NCI-H774 (cell line): ENCODE data around the gene CDC6.

Experiments used
- DNase-seq: peaks from one replicate; lab custom pipeline; 2025; lab: John Stamatoyannopoulos, UW

CDC6 gene

DNA sequence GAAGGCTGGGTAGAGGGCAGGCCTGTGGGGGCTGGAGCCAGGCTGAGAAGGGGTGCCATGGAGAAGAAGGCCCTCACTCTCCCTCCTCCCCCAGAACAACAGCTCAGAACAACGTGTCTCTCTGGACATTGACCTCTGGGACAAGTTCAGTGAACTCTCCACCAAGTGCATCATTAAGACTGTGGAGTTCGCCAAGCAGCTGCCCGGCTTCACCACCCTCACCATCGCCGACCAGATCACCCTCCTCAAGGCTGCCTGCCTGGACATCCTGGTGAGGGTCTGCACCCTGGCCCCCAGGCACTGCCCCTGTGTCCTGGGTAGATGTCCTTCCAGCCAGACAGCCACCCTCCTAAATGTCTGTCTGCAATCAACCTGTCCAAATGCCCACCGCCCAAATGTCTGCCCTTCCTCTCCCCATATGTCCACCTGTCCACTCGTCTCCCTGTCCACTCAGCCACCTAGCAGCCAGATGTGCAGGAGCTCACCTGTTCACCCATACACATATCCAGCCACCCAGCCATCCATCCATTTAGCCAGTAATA lies 64.6 kb downstream of the CDC6 start:
- DNase-seq = no peak

DNA sequence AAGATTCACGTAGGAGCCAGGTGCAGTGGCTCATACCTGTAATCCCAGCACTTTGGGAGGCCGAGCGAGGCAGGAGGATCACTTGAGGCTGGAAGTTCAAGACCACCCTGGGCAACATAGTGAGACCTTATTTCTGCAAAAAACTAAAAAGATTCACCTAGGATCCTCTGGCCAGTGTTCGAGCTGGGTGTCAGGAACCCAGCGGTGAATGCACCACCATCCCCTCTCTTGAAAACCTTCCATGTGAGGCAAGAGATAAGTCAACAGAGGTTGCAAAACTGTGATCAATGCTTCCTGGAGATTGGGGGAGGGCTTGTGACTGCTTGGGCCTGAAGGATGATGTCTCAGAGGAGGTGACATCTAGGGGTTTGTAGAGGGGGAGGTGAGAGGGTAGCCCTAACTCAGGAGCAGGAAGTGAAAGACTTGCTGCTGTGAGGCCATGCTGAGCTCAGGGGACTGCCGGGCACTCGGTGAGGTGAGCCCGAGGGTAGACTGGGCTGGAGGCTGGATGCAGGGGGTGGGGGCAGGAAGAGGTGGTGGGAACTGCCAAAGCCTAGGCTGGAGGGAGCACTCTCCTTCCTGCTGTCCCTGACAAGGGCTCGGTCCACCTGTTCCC lies 65.2 kb downstream of the CDC6 start:
- no peak for DNase-seq
